Measurements from ENCODE around the gene ZNF641.

The ZNF641 gene

DNA sequence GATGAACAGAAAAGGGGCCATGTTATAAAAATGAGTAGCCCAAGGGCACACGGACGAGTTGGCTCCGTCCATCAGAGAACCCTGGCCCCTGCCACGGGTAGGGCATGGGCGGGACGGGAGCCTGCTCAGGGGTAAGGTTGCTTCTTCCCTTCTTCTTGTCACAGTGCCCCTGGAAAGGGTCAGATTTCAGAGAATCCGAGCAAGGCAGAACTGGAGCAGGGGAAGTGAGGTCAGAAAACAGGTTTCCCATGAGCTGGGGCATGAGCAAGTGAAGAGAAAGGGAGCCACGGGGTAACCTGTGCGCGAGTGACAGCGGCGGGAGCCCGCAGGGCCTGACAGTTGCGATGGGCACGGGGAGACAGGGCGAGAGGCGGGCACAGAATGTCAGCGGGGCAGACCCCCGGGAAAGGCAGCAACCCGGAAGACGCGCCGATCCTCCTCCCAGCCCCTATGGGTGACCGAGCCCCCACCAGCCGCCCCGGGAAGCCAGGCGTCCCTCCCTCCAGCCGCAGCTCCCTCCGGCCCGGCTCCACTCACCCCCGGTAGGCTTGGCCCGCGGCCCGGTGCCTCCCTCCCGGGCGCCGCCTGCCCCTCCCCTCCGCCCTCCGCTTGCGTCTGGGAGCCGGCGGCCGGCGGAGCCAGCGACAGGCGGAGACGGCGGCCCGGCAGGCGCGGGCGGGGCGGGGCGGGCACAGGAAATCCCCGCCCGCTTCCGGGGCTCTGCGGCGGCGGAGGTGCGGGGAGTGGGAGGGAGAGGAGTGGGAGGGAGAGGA, at the start of gene ZNF641:
TSS of gene ZNF641 (minus strand) at position 671 of the 773 bp plus-strand sequence. CDS start 2,829 bp downstream, outside the sequence.
- peak; percentile 54 for DNase-seq (ENCODE audit: extremely low spot score, insufficient read length, low read depth)
- FAIRE-seq: peak; percentile 55

GRCh38 chr12:48390026-48390425, 39.3 kb upstream of the ZNF641 start:
- DNase-seq (ENCODE audit: extremely low spot score, insufficient read length, low read depth) (no peak), FAIRE-seq (no peak)

GRCh38 chr12:48389409-48389808, 38.7 kb upstream of the ZNF641 start:
- FAIRE-seq: no peak
- no peak for DNase-seq (ENCODE audit: extremely low spot score, insufficient read length, low read depth)

GRCh38 chr12:48388938-48389337, 38.2 kb upstream of the ZNF641 start:
- no peak for DNase-seq (ENCODE audit: extremely low spot score, insufficient read length, low read depth)
- FAIRE-seq: no peak

DNA sequence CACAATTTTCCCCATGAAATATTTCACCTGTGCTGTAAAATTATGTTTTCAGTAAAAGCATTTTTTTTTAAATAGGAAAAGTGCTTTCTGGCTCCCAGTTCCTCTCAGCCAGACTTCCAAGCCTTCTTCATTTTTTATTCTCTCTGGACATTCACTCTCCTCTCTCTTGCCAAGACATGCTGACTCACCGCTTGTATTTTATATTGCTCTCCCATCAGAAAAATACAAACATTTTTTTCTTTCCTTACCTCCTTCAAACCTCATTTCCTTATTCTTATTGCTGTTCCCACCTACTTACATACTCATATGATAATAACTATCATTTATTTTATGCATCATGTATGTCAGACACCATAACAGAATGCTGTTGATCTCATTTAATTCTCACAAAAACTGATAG, 37.7 kb upstream of the ZNF641 start:
- DNase-seq (ENCODE audit: extremely low spot score, insufficient read length, low read depth): no peak
- FAIRE-seq: no peak

- DNase-seq (ENCODE audit: extremely low spot score, insufficient read length, low read depth): no peak
- FAIRE-seq: no peak
These were observed 29.9 kb upstream of the ZNF641 start for GRCh38 chr12:48380596-48380995.

GRCh38 chr12:48379794-48380193, 29.1 kb upstream of the ZNF641 start:
- FAIRE-seq: no peak
- no peak for DNase-seq (ENCODE audit: extremely low spot score, insufficient read length, low read depth)

DNA sequence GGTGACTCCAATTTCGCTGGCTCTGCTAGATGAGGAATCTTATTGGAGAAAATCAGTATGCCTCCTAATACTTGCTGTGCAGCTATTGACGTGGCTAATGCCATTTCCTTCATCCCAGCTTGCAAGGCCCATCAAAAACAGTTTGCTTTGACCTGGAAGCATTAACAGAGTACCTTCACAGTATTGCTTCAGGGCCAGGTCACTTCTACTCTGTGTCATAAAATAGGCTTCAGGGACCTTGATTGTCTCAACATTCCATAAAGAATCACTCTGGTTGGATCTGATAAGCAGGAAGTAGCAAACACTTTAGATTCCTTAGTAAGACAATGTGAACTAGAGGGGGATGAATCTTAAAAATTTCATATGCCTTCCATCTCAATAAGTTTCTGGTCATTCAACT, 26.9 kb upstream of the ZNF641 start:
- DNase-seq (ENCODE audit: extremely low spot score, insufficient read length, low read depth) (no peak), FAIRE-seq (no peak)

GRCh38 chr12:48374164-48374563, 23.4 kb upstream of the ZNF641 start:
- DNase-seq (ENCODE audit: extremely low spot score, insufficient read length, low read depth) (no peak), FAIRE-seq (no peak)

- DNase-seq (ENCODE audit: extremely low spot score, insufficient read length, low read depth) (no peak), FAIRE-seq (no peak)
These were observed 15.4 kb upstream of the ZNF641 start for GRCh38 chr12:48366131-48366530.

- DNase-seq (ENCODE audit: extremely low spot score, insufficient read length, low read depth) (no peak), FAIRE-seq (no peak)
These were observed 11.1 kb upstream of the ZNF641 start for GRCh38 chr12:48361664-48362339.

- no peak for FAIRE-seq
These were observed 8.3 kb upstream of the ZNF641 start for GRCh38 chr12:48358937-48359513.

GRCh38 chr12:48356041-48356768, 5.5 kb upstream of the ZNF641 start:
- FAIRE-seq: no peak

More at GRCh38 chr12:48358937-48359513, 8.3 kb upstream of the ZNF641 start:
- no peak for DNase-seq (ENCODE audit: extremely low spot score, insufficient read length, low read depth)

GRCh38 chr12:48352157-48352760, 1.5 kb upstream of the ZNF641 start:
- FAIRE-seq (no peak), DNase-seq (ENCODE audit: extremely low spot score, insufficient read length, low read depth) (no peak)

More at GRCh38 chr12:48356041-48356768, 5.5 kb upstream of the ZNF641 start:
- no peak for DNase-seq (ENCODE audit: extremely low spot score, insufficient read length, low read depth)

- no peak for DNase-seq (ENCODE audit: extremely low spot score, insufficient read length, low read depth)
- FAIRE-seq: peak; percentile 15
These were observed 446 bp upstream of the ZNF641 start for GRCh38 chr12:48351022-48351708.

DNA sequence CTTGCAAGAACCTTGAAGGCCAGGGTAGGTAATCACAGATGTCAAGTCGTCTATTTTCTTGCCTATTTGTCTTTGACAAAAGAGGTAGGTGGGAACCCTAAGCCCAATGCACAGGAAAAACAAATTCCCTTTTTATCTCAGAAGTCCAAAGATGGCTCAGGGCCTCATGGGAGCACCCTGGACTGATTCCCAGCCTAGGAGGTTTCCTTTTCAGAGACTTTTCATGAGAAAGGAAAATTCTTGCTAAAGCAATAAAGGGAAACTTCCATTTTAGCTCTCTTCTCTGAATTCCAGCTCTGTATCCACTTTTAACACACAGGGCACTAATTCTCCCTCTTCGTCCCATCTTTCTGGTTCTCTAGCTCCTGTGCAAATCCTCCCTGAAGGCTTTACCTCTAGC, 1.2 kb downstream of the ZNF641 start:
- DNase-seq (ENCODE audit: extremely low spot score, insufficient read length, low read depth) (no peak), FAIRE-seq (no peak)

GRCh38 chr12:48342980-48343379, 7.7 kb downstream of the ZNF641 start:
- no peak for DNase-seq (ENCODE audit: extremely low spot score, insufficient read length, low read depth)
- no peak for FAIRE-seq

DNA sequence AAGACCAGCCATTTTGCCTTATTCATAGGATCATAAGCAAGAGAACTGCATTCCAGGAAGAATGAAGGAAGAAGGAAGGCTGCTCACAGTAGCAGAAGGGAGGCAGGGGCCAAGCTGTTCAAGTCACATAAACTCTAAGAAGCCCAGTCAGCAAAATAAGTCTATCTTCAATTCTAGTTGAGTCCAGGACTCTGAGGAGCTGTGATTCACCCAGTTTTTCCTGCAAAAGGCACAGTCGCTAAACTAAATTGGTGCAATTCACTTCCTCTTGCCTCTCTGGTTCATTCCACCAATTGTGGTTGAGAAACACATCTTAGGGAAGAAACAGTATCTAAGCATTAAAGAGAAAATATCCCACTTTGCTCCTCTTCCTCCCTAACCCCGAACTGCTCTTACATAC, 9.8 kb downstream of the ZNF641 start:
- DNase-seq (ENCODE audit: extremely low spot score, insufficient read length, low read depth): no peak
- no peak for FAIRE-seq

- no peak for DNase-seq (ENCODE audit: extremely low spot score, insufficient read length, low read depth)
- FAIRE-seq: no peak
These were observed 11.1 kb downstream of the ZNF641 start for GRCh38 chr12:48339442-48340117.

All from GM18507 (cell line).